ENCODE results near the gene COG4.
A peak's percentile ranks its signal among the peaks of the same experiment; 100 is the strongest.

The COG4 gene

DNA sequence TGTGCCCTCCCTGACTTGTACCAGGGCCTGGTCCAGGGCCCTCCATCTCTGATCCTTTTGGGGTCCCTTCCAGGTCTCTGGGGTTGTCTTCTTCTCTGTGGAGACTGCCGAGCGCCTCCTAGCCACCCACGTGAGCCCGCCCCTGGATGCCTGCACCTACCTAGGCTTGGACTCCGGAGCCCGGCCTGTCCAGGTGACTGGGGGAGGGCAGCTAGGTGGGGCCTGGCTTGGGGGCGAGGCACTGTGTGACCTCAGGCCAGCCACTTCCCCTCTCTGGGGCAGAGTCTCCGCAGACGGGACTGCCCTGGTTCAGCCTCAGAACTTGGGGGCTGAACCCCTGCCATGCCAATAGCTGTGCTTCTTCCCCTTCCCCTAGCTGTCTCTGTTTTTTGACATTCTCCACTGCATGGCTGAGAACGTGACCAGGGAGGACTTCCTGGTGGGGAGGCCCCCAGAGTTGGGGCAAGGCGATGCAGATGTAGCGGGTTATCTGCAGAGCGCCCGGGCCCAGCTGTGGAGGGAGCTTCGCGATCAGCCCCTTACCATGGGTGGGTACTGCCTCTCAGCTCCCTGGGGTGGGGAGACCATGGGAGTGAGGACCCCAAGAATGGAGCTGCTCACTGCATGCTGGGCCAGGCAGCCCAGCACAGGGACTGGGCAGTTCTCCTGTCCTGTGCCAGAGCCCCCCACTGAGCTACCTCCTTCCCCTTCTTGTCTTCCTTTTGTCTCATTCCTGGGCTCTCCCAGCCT is 54.4 kb downstream of the COG4 start:
- H3K36me3 ChIP-seq (ENCODE audit: control insufficient read depth, insufficient read depth, low read length) = no peaks in the 10 kb centered on the region
- H3K4me2 ChIP-seq (ENCODE audit: low read length) = no peak overlapping the region
- H3K27ac ChIP-seq = no peak overlapping the region
- no peaks in the 10 kb centered on the region for H3K9me3 ChIP-seq (ENCODE audit: control insufficient read depth, low read length)
- H3K27me3 ChIP-seq (ENCODE audit: control insufficient read depth, insufficient read depth, low read length) = no peaks in the 10 kb centered on the region
- TF ChIP-seq, protein P1, sequence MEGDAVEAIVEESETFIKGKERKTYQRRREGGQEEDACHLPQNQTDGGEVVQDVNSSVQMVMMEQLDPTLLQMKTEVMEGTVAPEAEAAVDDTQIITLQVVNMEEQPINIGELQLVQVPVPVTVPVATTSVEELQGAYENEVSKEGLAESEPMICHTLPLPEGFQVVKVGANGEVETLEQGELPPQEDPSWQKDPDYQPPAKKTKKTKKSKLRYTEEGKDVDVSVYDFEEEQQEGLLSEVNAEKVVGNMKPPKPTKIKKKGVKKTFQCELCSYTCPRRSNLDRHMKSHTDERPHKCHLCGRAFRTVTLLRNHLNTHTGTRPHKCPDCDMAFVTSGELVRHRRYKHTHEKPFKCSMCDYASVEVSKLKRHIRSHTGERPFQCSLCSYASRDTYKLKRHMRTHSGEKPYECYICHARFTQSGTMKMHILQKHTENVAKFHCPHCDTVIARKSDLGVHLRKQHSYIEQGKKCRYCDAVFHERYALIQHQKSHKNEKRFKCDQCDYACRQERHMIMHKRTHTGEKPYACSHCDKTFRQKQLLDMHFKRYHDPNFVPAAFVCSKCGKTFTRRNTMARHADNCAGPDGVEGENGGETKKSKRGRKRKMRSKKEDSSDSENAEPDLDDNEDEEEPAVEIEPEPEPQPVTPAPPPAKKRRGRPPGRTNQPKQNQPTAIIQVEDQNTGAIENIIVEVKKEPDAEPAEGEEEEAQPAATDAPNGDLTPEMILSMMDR (IDR thresholded peaks at IDR 0.05) = no peak
- H3K9ac ChIP-seq = no peak overlapping the region
- no peak overlapping the region for H3K4me3 ChIP-seq (ENCODE audit: low read depth, low read length)
- H3K79me2 ChIP-seq = no peaks in the 10 kb centered on the region
- H2AFZ ChIP-seq = no peak overlapping the region
- no peaks in the 10 kb centered on the region for H3K4me1 ChIP-seq

GRCh38 chr16:70467608-70468007 is 55.7 kb downstream of the COG4 start:
- Histone ChIP-seq H3K27ac (no peak overlapping the region), H3K4me2 (ENCODE audit: low read length) (no peak overlapping the region), H2AFZ (no peak overlapping the region), H3K27me3 (ENCODE audit: control insufficient read depth, insufficient read depth, low read length) (no peaks in the 10 kb centered on the region), H3K4me1 (no peaks in the 10 kb centered on the region), H3K9ac (no peak overlapping the region), H3K36me3 (ENCODE audit: control insufficient read depth, insufficient read depth, low read length) (no peaks in the 10 kb centered on the region), H3K4me3 (ENCODE audit: low read depth, low read length) (no peak overlapping the region), H3K79me2 (no peaks in the 10 kb centered on the region), H3K9me3 (ENCODE audit: control insufficient read depth, low read length) (no peaks in the 10 kb centered on the region)
- TF ChIP-seq, protein P1 (IDR thresholded peaks at IDR 0.05) = no peak

- Histone ChIP-seq H2AFZ (no peak overlapping the region), H3K79me2 (no peaks in the 10 kb centered on the region), H3K4me1 (no peaks in the 10 kb centered on the region), H3K9ac (no peak overlapping the region), H3K27ac (no peak overlapping the region), H3K4me3 (ENCODE audit: low read depth, low read length) (no peak overlapping the region), H3K4me2 (ENCODE audit: low read length) (no peak overlapping the region), H3K9me3 (ENCODE audit: control insufficient read depth, low read length) (no peaks in the 10 kb centered on the region), H3K36me3 (ENCODE audit: control insufficient read depth, insufficient read depth, low read length) (no peaks in the 10 kb centered on the region), H3K27me3 (ENCODE audit: control insufficient read depth, insufficient read depth, low read length) (no peaks in the 10 kb centered on the region)
- TF ChIP-seq, protein P1 (IDR thresholded peaks at IDR 0.05) = peak; percentile 17
Observed at GRCh38 chr16:70467113-70467512, 56.2 kb downstream of the COG4 start.

- H3K4me3 ChIP-seq (ENCODE audit: low read depth, low read length) = no peak overlapping the region
- TF ChIP-seq, protein P1 (IDR thresholded peaks at IDR 0.05) = no peak
- no peaks in the 10 kb centered on the region for H3K27me3 ChIP-seq (ENCODE audit: control insufficient read depth, insufficient read depth, low read length)
- H3K9me3 ChIP-seq (ENCODE audit: control insufficient read depth, low read length) = no peaks in the 10 kb centered on the region
- H3K79me2 ChIP-seq = peaks cover under 1% of the 10 kb centered on the region
- no peak overlapping the region for H3K4me2 ChIP-seq (ENCODE audit: low read length)
- no peak overlapping the region for H2AFZ ChIP-seq
- no peaks in the 10 kb centered on the region for H3K36me3 ChIP-seq (ENCODE audit: control insufficient read depth, insufficient read depth, low read length)
- H3K4me1 ChIP-seq = no peaks in the 10 kb centered on the region
- H3K27ac ChIP-seq = no peak overlapping the region
- no peak overlapping the region for H3K9ac ChIP-seq
Observed at GRCh38 chr16:70466805-70467076, 56.6 kb downstream of the COG4 start.
